Amniotic stem cell (primary cell): ENCODE results near the gene RHBDF2.
"Not testable (repeated sequence)": the region's sequence is repeated elsewhere in the genome, so short reads cannot be mapped to it uniquely, and the experiment has no call there.

Experiments
- DNase-seq: peaks from one replicate; lab custom pipeline; 2025; lab: John Stamatoyannopoulos, UW

The RHBDF2 gene

DNA sequence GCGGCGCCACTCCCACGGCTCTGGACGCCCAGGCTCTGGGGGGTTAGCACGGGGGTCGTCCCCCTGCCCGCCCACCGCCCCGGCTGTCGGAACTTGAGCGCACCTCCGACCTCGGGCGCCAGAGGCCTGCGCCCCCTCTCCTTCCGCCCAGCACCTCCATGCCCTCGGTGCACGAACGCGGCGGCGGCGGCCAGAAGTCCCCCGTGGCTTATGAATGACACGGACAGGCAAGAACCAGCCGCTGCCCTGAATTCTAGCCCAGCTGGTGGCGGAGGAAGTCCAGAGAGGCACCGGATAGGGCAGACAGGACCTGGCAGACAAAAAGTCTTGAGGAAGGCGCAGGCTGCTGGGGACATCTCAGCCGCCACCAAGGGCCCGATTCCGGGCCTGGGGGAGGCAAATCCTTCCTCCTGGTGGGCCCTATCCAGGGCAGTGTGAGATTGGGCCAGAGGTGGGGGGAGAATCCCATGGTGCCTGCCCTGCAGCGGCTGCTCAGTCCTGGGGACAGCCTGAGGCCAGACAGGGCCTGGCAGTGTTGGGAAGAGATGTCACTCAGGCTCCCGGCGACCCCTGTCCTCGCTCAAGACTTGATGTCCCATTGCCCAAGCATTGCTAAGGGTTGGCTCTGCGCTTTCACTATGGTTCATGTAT is 37.2 kb upstream of the RHBDF2 start:
- DNase-seq, result no peak

GRCh38 chr17:76537578-76538280 is 36.5 kb upstream of the RHBDF2 start, which contains the start of gene CYGB:
Gene CYGB, minus strand, starts transcription at chr17:76537709. Its CDS starts 167 bp downstream, at chr17:76537542.
- DNase-seq, result no peak

GRCh38 chr17:76537288-76537577 is 36.0 kb upstream of the RHBDF2 start:
- no peak for DNase-seq

- DNase-seq, result no peak
These were observed 35.5 kb upstream of the RHBDF2 start for GRCh38 chr17:76536511-76537287.

GRCh38 chr17:76535788-76536510 is 34.7 kb upstream of the RHBDF2 start:
- DNase-seq, result no peak

GRCh38 chr17:76534831-76535732 is 33.9 kb upstream of the RHBDF2 start:
- DNase-seq, result no peak

DNA sequence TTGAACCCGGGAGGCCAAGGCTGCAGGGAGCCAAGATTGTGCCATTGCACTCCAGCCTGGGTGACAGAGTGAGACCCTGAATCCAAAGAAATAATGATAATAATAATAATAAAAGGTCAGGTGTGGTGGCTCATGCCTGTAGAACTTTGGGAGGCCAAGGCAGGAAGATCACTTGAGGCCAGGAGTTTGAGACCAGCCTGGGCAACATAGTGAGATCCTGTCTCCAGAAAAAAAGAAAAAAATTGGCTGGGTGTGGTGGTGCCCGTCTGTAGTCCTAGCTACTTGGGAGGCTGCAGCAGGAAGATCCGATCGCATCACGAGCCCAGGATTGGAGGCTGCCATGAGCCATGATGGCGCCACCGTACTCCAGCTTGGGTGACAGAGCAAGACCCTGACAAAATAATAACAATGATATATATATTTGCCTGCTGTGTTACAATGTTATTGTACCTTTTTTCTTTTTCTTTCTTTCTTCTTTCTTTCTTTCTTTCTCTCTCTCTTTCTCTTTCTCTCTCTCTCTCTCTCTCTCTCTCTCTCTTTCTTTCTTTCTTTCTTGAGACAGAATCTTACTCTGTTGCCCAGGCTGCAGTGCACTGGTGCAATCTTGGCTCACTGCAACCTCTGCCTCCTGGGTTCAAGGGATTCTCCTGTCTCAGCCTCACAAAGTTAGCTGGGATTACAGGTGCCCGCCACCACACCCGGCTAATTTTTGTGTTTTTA is 32.6 kb upstream of the RHBDF2 start:
- not testable (repeated sequence) for DNase-seq

DNA sequence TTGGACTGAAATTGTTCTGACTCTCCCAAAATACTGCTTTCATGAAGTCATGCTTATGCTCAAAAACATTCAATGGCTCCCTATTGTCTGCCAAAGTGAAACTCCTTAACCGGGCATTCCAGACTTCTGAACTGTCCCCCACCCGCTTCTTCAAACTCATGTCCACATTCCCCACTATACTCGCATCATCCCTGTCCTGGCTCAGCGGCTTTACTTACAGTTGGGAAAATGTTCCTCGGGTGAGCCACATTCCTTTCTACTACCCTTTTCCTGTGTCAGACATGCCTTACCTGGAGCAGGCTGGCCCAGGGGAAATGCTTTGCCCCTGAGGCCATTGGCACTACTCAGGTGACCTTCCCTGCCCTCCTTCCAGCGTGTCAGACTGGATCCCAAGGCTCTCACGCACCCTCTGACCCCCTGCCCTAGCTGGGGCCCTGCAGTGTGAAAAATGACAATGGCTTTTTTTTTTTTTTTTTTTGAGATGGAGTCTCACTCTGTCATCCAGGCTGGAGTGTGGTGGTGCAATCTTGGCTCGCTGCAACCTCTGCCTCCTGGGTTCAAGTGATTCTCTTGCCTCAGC is 30.9 kb upstream of the RHBDF2 start:
- DNase-seq, result no peak

- DNase-seq, result no peak
These were observed 30.3 kb upstream of the RHBDF2 start for GRCh38 chr17:76531486-76532038.

GRCh38 chr17:76530811-76531485 is 29.7 kb upstream of the RHBDF2 start:
- no peak for DNase-seq

DNA sequence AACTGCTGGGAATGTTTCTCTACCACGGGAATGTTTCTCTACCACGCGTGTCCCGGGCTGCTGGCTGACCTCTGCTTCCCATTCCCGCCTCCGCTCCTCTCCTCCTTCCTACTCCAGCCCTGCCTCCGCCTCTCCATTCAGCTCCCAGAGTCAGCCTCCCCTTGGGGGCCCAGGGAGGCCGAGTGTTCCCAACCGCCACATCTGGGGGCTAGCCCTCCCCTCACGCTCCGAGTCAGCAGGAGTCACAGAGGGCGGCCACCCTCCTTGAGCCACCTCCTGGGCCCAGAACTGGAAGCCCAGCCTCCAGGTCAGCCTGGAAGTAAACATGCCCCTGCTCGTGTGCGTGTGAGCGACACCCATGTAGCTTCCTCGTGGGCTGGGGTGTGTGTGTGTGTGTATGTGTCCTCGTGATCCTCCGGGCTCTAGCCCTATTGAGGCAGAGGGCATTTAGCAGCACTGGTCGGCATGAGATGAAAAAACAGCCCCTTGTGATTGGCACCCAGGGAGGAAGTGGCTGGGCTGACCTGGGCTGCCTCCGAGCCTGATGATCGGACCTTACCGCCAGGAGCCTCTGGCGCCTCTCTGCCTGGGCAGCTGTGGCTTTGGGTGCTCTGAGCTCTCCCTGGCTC is 29.0 kb upstream of the RHBDF2 start:
- no peak for DNase-seq

DNA sequence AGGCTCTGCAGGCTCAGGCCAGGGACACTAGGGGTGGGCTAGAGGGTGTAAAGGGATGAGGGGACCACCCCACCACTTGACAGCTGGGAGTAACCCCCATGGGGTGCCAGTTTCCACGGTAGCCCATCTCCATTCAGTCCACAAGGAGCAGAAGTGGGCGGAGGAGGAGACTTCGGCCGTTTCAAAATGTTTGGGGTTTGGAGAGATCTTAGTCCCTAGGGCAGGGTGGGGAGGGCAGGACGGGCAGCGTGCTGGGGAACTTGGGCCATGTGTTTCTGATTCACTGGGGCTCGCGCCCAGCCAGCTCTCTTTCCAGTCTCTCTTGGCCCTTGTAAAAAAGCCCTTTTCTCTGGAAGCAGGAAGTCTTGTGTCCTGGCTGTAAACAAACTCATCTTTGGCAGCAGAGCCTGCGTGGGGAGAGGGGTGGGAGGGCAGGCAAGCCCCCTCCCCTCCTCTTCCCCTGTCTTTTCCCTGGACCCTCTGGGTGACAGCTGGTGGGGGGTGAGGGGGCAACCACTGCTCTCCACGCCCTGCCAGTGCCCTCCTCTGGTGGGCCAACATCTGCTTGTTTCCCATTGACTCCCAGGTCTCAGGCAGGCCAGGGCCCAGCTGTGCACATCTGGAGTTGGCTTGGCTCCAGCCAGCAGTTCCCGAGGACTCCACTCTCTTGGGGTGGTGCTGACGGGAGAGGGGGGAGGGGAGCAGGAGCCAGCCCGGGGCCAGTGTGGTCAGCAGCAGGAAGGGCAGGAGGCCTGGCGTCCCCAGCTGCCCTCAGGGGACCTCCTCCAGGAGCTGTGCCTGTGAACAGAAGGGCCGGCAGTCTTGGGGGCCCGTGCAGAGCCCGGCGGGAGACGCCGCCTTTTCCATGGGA is 28.2 kb upstream of the RHBDF2 start:
- peak; percentile 24 for DNase-seq

- no peak for DNase-seq
These were observed 27.5 kb upstream of the RHBDF2 start for GRCh38 chr17:76528528-76529223.

DNA sequence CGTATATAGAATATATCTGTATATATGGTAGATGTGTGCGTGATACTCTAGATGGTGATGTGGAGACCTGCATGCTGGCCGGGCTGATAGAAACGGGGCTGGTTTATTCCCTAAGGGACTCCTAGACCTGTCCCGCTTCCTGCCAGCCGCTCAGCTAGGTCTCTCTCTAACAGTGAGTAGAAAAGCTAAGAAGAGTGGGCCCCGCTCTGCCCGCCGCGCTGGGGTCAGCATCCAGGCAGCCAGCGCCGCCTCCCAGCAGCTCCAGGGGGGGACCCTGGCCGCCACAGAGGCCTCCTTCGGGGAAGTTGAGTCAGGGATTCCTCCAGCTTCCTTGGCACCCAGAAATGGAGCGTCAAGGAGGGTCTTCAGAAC is 26.9 kb upstream of the RHBDF2 start:
- DNase-seq, result no peak

DNA sequence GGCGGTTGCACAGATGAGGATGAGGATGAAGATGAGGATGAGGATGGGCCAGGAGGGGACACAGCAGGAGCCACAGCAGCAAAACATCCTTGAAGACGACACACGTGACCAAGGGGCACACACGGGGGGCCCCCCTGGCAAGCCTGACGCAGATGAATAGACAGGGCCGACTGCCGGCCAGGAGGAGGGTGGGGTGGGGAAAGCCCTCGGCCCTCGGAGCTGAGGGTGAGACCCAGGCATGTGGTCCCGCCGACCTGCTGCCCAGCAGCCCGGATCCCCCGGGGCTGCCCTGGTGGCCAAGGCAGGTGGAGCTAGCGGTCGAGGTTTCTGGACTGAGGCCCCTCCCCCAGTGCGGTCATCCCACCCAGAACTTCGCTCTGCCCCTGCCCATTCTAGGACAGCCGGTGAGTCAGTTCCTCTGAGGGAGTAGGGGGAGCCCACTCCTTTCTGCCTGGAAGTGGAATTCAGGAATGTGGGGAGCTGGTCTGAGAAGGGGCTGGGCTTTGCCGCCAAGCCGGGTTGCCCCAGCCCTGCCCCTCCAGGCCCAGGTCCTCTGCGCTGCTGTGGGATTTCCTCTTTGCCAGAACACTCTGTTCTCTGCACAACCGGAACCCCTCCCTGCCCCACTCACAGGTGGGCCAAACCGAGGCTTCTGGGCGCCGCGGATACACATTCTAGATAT is 26.3 kb upstream of the RHBDF2 start:
- no peak for DNase-seq

- not testable (repeated sequence) for DNase-seq
These were observed 25.8 kb upstream of the RHBDF2 start for GRCh38 chr17:76527016-76527415.

DNA sequence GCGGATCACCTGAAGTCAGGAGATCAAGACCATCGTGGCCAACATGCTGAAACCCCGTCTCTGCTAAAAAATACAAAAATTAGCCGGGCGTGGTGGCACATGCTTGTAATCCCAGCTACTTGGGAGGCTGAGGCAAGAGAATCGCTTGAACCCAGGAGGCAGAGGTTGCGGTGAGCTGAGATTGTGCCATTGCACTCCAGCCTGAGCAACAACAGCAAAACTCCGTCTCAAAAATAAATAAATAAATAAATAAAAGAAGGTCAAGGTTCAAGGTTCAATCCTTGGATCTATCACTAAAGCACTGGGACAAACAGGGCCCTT is 24.2 kb upstream of the RHBDF2 start:
- not testable (repeated sequence) for DNase-seq
